ENCODE data around the gene HDAC3.

Gene HDAC3

GRCh38 chr5:141636413-141637122, at the start of gene HDAC3, which contains the start of gene RELL2:
Gene HDAC3, minus strand, starts transcription at chr5:141636849. Its CDS starts 59 bp downstream, at chr5:141636790.
Gene RELL2, plus strand, starts transcription at chr5:141636997. Its CDS starts 1,229 bp downstream, at chr5:141638226.
- DNase-seq (ENCODE audit: low spot score) = peak; percentile 88

DNA sequence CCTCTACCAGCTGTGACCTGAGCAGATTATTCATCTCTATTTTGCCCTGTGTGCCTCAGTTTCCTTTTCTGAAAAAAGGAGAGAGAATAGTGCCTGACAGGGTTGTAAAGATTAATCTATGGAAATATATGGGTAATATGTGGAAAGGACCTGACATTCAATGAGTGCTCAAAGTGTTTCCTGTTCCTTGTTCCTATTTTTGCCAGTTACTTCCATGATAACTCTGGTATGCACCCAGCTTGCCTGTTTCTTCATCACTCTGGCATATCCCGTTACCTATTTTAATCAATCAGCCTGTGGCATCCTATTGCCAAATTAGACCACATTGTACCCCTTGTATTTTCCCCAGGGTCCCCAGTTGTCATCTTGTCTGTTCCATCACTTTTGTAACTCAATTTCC, 48.9 kb upstream of the HDAC3 start:
- no peak for DNase-seq (ENCODE audit: low spot score)

DNA sequence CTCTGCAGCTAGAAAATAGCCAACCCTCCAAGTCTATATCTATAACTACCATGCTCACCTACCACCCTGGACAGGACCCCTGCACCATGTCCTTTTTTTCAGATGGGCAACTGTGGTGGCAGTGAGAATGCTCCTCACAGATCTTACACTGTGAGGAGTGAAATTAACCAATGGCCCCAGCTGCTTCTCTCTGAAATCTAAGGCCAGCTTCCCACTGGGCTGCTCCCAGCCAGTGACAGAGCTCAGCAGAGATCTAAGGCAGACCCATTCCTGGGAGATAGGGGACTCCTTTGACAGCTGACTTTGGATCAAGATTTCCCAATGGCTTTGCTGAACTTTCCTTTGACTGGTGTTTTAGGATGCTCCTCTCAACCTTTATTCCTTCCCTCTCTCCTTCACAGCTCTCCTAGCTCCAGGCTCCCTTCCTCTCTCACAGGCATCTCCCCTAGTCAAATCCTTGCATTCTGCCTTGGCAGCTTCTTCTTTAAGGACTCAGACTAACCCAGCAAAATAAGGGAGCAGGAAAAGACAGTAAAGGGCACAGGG, 47.0 kb upstream of the HDAC3 start:
- DNase-seq (ENCODE audit: low spot score) = no peak

DNA sequence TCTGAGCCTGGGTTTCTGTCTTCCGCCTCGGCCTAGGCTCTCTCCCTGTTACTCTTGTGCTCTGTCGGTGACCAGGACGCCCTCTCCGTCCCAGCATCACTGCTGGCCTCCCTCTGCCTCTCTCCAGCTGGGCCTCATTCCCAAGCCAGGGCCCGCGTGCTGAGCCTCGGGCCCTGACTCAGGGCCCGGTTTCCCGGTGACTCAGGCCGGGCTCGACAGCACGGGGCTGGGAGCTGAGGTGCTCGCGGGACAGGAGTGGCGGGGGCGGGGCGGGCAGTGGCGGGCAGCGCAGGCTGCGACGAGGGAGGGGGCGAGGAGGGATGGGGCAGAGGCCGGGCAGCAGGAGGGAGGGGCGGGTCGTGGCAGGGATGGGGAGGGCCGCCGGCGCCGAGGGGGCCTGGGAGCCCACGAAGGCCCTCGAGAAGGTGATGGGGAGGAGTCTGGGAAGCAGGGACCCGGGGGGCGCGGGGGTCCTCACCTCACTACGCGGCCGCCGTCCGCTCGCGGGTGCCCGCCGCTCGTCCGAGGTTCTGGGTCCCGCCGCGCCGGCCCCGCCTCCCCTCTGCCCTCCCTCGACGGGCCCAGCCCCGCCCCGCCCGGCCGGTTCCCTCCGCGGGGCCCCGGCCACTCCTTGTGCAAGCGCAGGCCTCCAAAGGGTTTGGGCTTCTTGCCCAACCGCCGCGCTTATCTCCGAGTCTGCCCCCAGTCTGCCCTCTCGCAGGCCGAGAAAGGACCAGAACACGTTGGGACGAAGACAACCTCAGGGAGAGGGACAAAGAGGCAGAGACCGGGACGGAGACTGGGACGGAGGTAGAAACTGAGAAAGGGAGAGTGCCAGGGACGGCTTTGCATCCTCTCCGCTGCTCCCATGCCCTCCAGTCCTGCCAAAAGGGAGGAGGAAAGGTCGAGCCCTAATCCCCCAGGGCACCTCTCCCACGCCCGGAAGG, 45.3 kb upstream of the HDAC3 start, which contains the start of gene ARAP3:
TSS of gene ARAP3 (minus strand) at position 536 of the 947 bp plus-strand sequence. CDS start 1,744 bp downstream, outside the sequence.
- no peak for DNase-seq (ENCODE audit: low spot score)

- no peak for DNase-seq (ENCODE audit: low spot score)
These were observed 44.6 kb upstream of the HDAC3 start for GRCh38 chr5:141681295-141681694.

- DNase-seq (ENCODE audit: low spot score) = peak; percentile 48
These were observed 44.1 kb upstream of the HDAC3 start for GRCh38 chr5:141680751-141681201.

DNA sequence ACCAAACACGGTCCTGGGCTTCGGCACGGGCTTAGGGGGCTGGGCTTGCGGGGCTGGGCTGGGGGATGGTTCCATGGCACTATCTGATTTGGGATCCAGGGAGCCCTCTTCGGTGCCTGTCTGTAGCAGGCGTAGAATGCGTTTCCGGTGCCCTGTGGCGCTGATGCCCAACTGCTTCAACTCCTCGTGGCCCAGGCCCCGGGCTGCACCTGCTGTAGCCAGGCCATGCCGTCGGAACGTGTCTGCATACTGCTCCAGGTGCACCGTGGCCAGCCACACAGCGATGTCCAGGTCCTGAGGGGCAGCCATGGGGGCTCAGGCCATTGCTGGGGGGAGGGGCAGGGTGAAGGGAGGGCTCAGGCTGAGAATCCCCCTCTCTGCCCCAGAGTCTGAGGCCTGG, 43.5 kb upstream of the HDAC3 start:
- DNase-seq (ENCODE audit: low spot score) = no peak

DNA sequence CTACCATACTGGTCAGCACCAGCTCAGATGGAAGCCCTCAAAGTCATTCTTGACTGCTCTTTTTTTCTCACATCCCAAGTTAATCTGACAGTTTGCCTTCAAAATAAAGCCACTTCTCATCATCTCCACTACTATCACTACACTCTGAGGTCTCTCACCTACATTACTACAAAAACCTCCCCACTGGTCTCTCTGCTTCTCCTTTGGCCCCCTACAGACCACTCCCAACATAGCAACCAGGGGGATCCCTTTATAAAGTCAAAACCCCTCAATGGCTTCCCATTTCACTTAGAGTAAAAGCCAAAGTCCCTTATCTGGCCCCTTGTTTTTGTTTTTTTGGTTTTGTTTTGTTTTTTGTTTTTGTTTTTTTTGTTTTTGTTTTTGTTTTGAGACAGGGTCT, 40.8 kb upstream of the HDAC3 start:
- no peak for DNase-seq (ENCODE audit: low spot score)

- no peak for DNase-seq (ENCODE audit: low spot score)
These were observed 39.0 kb upstream of the HDAC3 start for GRCh38 chr5:141675672-141676071.

DNA sequence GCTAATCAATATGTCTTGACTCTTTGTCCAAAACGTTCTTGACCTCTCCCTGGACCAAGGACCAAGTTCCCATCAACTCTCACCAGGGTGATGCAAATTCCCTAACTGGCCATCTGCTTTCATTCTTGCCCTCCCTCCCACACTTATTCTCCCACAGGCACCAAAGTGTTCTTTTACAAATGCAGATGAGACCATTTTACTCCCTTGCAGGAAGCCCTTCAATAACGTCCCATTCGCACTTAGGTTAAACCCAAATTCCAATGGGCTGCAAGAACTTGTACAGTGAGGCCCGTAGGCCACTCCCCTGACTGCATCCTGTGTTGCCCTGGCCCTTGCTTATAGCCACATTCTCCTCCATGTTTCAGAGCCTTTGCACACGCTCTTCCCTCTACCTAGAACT, 38.1 kb upstream of the HDAC3 start:
- no peak for DNase-seq (ENCODE audit: low spot score)

DNA sequence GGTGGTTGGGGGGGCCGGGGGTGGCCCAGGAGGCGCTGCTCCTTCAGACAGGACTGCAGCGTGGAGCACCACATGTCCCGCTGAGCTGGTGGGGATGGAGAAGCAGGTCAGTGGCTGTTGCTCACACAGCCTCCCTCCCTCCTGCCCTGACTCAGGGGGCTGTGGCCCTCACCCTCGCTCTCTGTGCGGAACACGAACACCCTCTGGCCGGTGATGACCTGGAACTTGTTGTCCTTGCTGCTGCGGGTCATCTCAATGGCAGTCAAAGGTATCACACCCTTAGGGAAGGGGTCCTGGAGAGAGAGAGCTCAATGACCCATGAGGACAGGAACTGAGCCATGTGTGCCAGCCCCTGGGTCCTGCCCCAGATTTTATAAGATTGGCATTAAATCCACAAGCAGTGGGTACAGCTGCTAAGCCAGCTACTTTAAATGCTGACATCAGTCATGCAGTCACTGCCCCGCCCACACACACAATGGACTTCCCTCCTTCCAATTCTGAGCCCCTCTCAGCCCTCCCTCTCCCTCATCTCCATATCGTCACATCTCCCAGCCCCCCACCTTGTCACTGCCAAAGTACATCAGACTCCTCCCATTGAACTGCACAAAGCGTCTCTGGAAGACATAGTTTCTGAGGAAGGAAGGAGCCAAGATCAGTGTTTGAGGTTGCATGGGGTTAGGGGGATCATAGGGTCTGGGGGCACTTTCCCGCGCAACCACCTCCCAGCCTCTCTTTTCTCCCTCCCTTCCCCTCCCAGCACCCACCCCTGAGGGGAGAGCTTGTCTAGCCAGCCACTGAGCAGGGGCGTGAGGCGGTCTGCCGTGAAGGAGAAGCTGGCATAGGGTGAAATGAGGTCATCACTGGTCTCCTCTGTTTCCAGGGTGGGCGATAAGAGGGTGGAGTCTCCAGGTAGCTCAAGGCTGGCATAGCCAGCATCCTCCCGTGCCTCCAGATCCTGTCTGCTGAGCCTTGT, 36.5 kb upstream of the HDAC3 start:
- DNase-seq (ENCODE audit: low spot score) = no peak

DNA sequence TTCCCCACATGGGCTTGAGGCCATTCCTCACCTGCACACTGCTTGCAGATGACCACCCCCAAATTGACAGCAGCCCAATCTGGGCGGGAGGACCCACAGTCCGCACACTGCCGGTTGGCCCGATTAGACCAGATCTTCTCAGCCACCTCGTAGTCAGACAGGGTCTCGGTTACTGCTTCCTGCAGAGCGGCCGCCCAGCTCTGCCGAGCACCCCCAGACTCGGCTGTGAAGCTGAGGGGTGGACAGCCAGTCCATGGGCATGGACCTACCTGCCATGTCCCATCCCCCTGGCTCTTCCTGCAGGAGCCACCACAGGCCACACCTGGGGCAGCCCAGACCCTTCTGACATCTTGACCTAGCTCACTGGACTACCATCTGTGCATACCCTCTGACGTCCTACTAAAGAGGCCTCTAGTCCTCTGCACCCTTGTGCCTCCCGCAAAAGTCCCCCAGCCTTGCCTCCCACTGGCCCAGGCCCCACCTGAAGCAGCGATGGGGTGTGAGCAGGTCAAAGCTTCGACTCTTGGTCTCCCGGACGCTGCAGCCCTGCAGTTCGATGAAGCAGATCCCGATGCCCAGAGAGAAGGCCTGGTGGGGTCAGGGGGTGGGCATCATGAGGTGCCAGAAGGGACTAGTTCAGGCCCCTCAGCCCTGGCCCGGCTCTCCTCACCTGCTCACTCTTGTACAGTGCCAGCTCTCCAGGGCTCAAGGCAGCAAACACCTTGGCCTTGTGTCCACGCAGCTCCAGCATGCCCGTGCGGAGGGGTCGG, 35.6 kb upstream of the HDAC3 start:
- no peak for DNase-seq (ENCODE audit: low spot score)

GRCh38 chr5:141669520-141669919, 32.9 kb upstream of the HDAC3 start:
- DNase-seq (ENCODE audit: low spot score) = no peak

DNA sequence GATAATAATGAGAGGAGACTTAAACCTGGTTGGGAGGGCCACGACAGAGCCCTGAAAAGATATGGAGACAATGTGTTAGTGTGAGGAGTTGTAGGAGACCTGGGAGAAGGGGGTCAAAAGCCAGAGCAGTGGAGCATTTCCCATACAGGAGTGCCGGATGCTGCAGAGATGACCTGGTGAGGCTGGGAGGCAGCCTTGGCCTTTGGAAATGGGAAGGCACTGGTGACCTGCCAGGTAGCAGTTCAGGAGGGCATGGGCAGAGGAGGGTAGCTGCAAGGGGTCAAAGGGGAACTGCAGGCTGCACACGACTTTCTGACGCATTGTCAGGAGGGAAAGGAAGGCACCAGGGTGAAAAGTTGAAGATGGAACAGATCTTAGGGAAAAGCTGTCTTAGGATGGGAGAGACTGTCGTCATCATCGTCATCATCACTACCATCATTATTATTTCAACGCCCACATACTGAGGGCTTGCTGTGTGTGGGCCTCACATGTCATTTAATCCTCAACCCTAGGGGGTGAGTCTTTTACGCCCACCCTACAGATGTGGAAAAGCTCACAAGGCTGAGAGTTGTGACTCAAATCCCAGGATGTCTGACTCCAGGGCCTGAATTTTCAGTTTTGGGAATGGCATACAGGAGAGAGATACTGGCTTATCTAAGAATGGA, 32.1 kb upstream of the HDAC3 start:
- DNase-seq (ENCODE audit: low spot score) = no peak

- DNase-seq (ENCODE audit: low spot score) = no peak
These were observed 29.6 kb upstream of the HDAC3 start for GRCh38 chr5:141665995-141666940.

DNA sequence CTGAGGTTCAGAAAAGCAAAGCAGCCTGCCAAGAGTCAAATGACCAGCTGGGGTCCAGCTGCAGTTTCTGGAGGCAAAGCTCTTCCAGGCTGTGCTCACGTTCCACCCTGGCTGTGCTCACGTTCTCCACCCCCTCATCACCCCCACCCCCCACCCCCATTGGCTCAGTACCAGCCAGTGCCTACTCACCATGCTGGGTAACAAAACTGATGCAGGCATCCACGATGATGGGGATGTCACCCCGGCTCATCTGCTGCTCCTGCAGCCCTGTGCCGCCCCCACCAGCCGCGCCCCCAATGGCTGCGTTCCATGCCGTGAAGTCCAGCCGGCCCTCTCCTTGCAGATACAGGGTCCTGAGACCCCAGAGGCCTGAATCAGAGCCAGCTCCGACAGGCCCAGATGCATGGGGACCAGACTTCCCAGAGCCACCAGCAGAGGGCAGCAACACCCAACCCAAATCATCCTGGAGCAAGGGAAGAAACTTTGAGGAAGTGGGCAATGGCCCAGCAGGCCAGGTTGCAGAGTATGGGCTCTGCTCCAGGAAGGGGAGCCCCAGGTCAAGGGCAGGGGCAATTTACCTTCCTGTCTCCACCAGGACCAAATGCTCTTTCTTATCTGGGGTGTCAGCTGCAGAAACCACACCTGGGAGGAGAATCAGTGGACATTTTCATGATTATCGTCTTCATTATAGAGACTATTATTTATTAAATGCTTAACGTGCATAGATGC, 28.2 kb upstream of the HDAC3 start:
- DNase-seq (ENCODE audit: low spot score) = peak; percentile 45

- peak; percentile 40 for DNase-seq (ENCODE audit: low spot score)
These were observed 26.9 kb upstream of the HDAC3 start for GRCh38 chr5:141663506-141663905.

- no peak for DNase-seq (ENCODE audit: low spot score)
These were observed 25.4 kb upstream of the HDAC3 start for GRCh38 chr5:141662028-141662427.

Data from COLO829 (cell line).